OCI-LY3 (cell line): ENCODE results near the gene TRIM10.

ENCODE experiments used
- H2AFZ ChIP-seq: fragments of 200-600, 300-600 bp; shearing (Covaris generic); 2 replicates; pipeline ENCODE4 v1.6.0; 2014; ENCODE audit warnings: antibody characterized with exemption, low read depth, low read length
- H3K27ac ChIP-seq: fragments of 200-600, 300-600 bp; sonication (generic); 2 replicates; pipeline ENCODE4 v1.5.1; 2014; ENCODE audit warnings: mild to moderate bottlenecking, low read length, moderate library complexity, mixed read lengths
- H3K27me3 ChIP-seq: fragments of 200-600, 300-600 bp; sonication (generic); 2 replicates; pipeline ENCODE4 v1.6.1; 2014; ENCODE audit warnings: low read depth, low read length, mixed read lengths
- H3K36me3 ChIP-seq: fragments of 200-600, 300-600 bp; sonication (generic); replicated peaks from 2 replicates; pipeline ENCODE3; 2014; ENCODE audit warnings: low read depth, low read length, mixed read lengths
- H3K4me1 ChIP-seq: fragments of 300-600, 200-600 bp; sonication (generic); 2 replicates; pipeline ENCODE4 v1.6.1; 2014; ENCODE audit warnings: low read length, mixed read lengths
- H3K4me2 ChIP-seq: fragments of 200-600, 300-600 bp; sonication (generic); 2 replicates; pipeline ENCODE4 v1.6.1; 2014; ENCODE audit warnings: low read length, mixed read lengths
- H3K4me3 ChIP-seq: fragments of 300-600, 200-600 bp; sonication (generic); 2 replicates; pipeline ENCODE4 v1.5.1; 2014; ENCODE audit warnings: antibody characterized with exemption, mild to moderate bottlenecking, low read length, moderate library complexity
- H3K79me2 ChIP-seq: fragments of 300-600, 200-600 bp; shearing (Covaris generic); 2 replicates; pipeline ENCODE4 v1.6.1; 2014; ENCODE audit warnings: mild to moderate bottlenecking, low read length, mixed read lengths
- H3K9ac ChIP-seq: fragments of 300-600, 200-600 bp; shearing (Covaris generic); 2 replicates; pipeline ENCODE4 v1.6.0; 2014; ENCODE audit warnings: mild to moderate bottlenecking, low read length, moderate library complexity
- H3K9me3 ChIP-seq: fragments of 200-600, 300-600 bp; shearing (Covaris generic); 2 replicates; pipeline ENCODE4 v1.6.1; 2014; ENCODE audit warnings: low read length, mixed read lengths; ENCODE audit not compliant: insufficient read depth
- H4K20me1 ChIP-seq: fragments of 200-600, 300-600 bp; sonication (generic); 2 replicates; pipeline ENCODE4 v1.6.1; 2016; ENCODE audit warnings: low read length, mixed read lengths; ENCODE audit not compliant: insufficient read depth
- EZH2phosphoT487 ChIP-seq: fragments of 200-600 bp; shearing (Covaris generic); IDR thresholded peaks from 2 replicates; pipeline ENCODE4 v1.6.1; 2018; ENCODE audit warnings: antibody characterized with exemption, mixed run types, low read depth
- TF ChIP-seq, protein P1 (sequence below): fragments of 200-600, 300-600 bp; sonication (generic); IDR thresholded peaks from 2 replicates; pipeline ENCODE4 v1.5.1; 2014; ENCODE audit warnings: antibody characterized with exemption, low read length, low read depth

Gene TRIM10

DNA sequence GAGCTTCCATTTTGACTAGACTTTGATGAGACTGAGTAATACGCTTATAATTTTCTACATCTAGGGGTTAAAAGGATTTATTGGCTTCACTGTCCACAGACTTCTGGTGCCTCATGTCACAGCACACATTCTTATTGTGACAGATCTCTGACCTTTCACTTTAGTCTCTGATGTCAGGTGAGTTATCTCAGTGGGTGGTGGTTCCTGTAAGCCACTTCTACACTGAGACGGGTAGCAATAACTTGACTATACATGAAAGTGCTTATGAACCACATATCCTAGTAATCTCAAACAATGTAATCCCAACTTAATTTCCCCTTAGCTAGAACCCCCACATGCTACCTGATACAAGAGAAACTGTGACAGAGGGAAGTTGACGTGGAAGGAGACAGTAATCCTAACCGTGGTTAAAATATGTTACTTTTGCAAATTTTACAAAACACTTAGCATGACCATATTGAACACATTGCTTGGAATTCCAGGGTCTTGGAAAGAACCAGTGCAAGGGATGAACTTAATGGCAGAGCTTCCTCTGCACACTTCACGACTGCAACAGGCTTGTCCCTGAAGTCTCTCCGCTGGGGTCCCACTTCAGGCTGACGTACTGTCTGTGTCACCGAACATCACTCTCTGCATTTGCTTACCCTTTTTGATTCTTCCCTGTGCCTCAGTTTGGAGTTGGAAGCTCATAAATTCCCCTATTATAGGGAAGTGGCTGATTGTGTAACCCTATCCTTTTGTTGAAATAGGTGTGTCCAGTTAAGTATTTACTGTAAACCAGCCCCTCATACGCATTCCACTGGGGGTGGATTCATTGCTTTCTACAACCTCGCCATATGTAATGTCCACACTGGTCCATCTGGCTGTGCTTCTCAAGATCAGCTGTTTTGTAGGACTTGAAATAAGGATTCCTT is 31.5 kb downstream of the TRIM10 start:
- Histone ChIP-seq H3K4me1 (peaks cover 10% of the 10 kb centered on the region), H3K27ac (no peak overlapping the region), H4K20me1 (no peaks in the 10 kb centered on the region), H3K4me3 (no peak overlapping the region), H3K9ac (no peak overlapping the region), H3K4me2 (no peak overlapping the region), H3K79me2 (no peaks in the 10 kb centered on the region), H3K36me3 (no peaks in the 10 kb centered on the region), H3K27me3 (peaks cover 24% of the 10 kb centered on the region), H3K9me3 (no peaks in the 10 kb centered on the region), H2AFZ (no peak overlapping the region)
- no peak for TF ChIP-seq EZH2phosphoT487
- TF ChIP-seq, protein P1, sequence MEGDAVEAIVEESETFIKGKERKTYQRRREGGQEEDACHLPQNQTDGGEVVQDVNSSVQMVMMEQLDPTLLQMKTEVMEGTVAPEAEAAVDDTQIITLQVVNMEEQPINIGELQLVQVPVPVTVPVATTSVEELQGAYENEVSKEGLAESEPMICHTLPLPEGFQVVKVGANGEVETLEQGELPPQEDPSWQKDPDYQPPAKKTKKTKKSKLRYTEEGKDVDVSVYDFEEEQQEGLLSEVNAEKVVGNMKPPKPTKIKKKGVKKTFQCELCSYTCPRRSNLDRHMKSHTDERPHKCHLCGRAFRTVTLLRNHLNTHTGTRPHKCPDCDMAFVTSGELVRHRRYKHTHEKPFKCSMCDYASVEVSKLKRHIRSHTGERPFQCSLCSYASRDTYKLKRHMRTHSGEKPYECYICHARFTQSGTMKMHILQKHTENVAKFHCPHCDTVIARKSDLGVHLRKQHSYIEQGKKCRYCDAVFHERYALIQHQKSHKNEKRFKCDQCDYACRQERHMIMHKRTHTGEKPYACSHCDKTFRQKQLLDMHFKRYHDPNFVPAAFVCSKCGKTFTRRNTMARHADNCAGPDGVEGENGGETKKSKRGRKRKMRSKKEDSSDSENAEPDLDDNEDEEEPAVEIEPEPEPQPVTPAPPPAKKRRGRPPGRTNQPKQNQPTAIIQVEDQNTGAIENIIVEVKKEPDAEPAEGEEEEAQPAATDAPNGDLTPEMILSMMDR, result no peak

DNA sequence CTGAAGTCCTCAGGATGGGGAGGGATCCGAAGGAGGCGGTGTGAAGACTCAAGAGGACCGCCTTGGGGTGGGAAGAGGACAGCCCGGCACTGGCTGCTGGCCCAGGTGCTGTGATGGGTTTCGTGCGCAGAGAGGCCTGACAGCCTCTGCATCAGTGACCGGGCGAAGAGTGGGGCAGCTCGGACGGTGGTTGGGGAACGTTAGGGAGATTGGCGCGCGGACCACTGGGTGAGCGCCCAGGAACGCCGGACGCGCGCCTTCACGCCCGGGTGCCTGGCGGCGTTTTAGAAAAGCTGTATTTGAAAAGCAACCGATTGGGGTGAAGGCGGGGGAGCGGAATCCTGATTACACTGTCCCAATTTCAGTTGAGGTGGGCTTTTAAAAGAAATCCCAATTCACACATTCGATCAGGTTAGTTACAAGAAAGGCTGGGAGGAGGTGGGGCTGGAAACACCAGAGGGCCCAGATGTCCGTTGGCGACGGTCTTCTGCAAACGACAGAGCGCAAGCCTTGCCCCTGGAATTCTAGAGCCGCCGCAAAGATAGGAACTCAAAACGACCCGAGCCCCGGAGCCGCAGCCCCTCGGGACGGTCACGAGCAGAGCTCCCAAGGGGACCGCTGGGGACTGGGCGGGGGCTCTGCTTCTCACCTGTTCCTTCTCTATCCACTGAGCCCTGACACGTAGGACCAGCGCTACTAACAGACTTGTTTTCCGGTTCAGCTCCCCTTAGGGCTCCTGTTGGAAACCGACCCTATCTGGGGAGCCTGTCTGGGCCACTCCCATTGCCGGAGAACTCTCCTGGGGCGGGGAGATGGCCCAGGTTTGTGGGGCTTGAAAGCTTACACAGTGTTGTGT is 33.5 kb downstream of the TRIM10 start:
- Histone ChIP-seq H3K9me3 (no peaks in the 10 kb centered on the region), H3K4me2 (no peak overlapping the region), H3K27me3 (peaks cover 18% of the 10 kb centered on the region)

DNA sequence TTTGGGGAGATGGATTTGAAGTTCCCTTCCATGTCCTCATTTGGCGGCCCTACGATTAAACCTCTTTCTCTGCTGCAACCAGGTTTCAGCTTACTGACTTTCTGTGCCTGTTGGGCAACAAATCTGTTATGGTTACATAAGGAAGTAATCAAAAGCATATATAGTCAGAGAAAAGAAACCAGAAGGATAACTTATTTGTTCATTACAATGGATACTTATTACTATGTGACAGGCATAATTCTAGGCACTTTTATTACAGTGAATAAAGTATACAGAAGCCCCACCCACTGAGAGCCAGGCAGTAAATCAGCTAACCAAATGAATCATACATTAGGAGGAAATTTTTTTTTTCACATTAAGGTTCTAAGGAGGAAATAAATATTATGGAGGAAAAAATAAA is 38.5 kb downstream of the TRIM10 start:
- no peaks in the 10 kb centered on the region for H3K79me2 ChIP-seq
- H3K36me3 ChIP-seq, result no peaks in the 10 kb centered on the region
- H3K4me3 ChIP-seq, result no peak overlapping the region
- H3K9ac ChIP-seq, result no peak overlapping the region
- H3K9me3 ChIP-seq, result no peaks in the 10 kb centered on the region
- TF ChIP-seq, protein P1, result no peak
- no peak for TF ChIP-seq EZH2phosphoT487
- no peaks in the 10 kb centered on the region for H4K20me1 ChIP-seq
- no peaks in the 10 kb centered on the region for H3K4me1 ChIP-seq
- H2AFZ ChIP-seq, result no peak overlapping the region
- H3K27ac ChIP-seq, result no peak overlapping the region
- H3K27me3 ChIP-seq, result no peaks in the 10 kb centered on the region
- H3K4me2 ChIP-seq, result no peak overlapping the region

More for the DNA sequence above, 33.5 kb downstream of the TRIM10 start:
- H3K27ac ChIP-seq, result no peak overlapping the region
- no peaks in the 10 kb centered on the region for H3K79me2 ChIP-seq
- H3K36me3 ChIP-seq, result no peaks in the 10 kb centered on the region
- no peak overlapping the region for H2AFZ ChIP-seq
- no peak overlapping the region for H3K9ac ChIP-seq
- H4K20me1 ChIP-seq, result no peaks in the 10 kb centered on the region
- no peak overlapping the region for H3K4me3 ChIP-seq
- TF ChIP-seq, protein P1, result no peak
- TF ChIP-seq EZH2phosphoT487, result no peak
- peaks cover 10% of the 10 kb centered on the region for H3K4me1 ChIP-seq
